Gastrocnemius medialis (tissue), 4 donors: ENCODE data around the gene VIPR2. TPM values are rescaled to one million over a fixed set of nuclear protein-coding genes. Genes with fewer than 3 reads are reported as not detected.

Source experiments
- ATAC-seq, 2 donors: fragments of 150-250 bp; one replicate each; pipeline ENCODE4 v1.9.1; 2016
- DNase-seq, 2 donors: peaks; one replicate each; pipeline ENCODE4 v3.0.0-alpha.2; 2019
- H3K27ac ChIP-seq, 4 donors: fragments of 200-600 bp; sonication (generic); 1 replicate in 1 of 4; 2 replicates in 3 of 4; pipeline ENCODE4 v1.5.1; 2016 to 2018; ENCODE audit warnings: mild to moderate bottlenecking in 2 of 4, moderate library complexity in 1 of 4
- H3K27me3 ChIP-seq, 3 donors: fragments of 200-600 bp; sonication (generic) in 2 of 3; 1 replicate in 1 of 3; 2 replicates in 2 of 3; pipeline versions ENCODE4 v1.5.1 to v1.6.0; 2016 to 2019; ENCODE audit warnings: mild to moderate bottlenecking in 1 of 3, moderate library complexity in 1 of 3
- H3K36me3 ChIP-seq, 2 donors: fragments of 200-600 bp; sonication (generic) in 1 of 2; one replicate each; pipeline ENCODE4 v1.5.1; 2017 to 2018
- H3K4me1 ChIP-seq, 2 donors: fragments of 200-600 bp; sonication (generic) in 1 of 2; one replicate each; pipeline ENCODE4 v1.5.1; 2016 to 2017; ENCODE audit warnings: mild to moderate bottlenecking in 2 of 2
- H3K4me3 ChIP-seq, 4 donors: fragments of 200-600 bp; sonication (generic) in 3 of 4; 1 replicate in 1 of 4; 2 replicates in 3 of 4; pipeline ENCODE4 v1.5.1; 2016 to 2019; ENCODE audit warnings: mild to moderate bottlenecking in 2 of 4
- H3K9me3 ChIP-seq, 3 donors: fragments of 200-600 bp; sonication (generic) in 2 of 3; 1 replicate in 1 of 3; 2 replicates in 2 of 3; pipeline ENCODE4 v1.5.1; 2016 to 2019
- CTCF ChIP-seq, 5 experiments: fragments of 450-650 bp in 3 of 5; fragments of 200-600 bp in 2 of 5; sonication (generic) in 2 of 5; IDR thresholded peaks in 4 of 5; conservative IDR thresholded peaks in 1 of 5; 1 replicate in 4 of 5; 2 replicates in 1 of 5; pipeline ENCODE4 v1.5.1; 2016 to 2019; ENCODE audit warnings: antibody characterized with exemption in 5 of 5, mild to moderate bottlenecking in 3 of 5, moderate library complexity in 3 of 5
- POLR2A ChIP-seq, 2 donors: fragments of 450-650 bp; IDR thresholded peaks; one replicate each; pipeline ENCODE4 v1.6.1; 2017; ENCODE audit warnings: antibody characterized with exemption in 2 of 2, mild to moderate bottlenecking in 2 of 2, moderate library complexity in 2 of 2
- in situ Hi-C, 4 donors: fragments of 200-750 bp; cut with MboI; loops; one replicate each; pipeline versions ENCODE4 v1.15.0 to v1.8.0; 2017; ENCODE audit warnings: low sequenced_read_pairs in 4 of 4
- intact Hi-C: fragments of 100-400 bp; cut with DNase I; formaldehyde crosslinking; loops from one replicate; pipeline ENCODE4 v1.15.1; 2023; ENCODE audit warnings: low total_unique reads
- total RNA-seq, 4 donors: library from RNA; depleted of rRNA; stranded (reverse); fragments of >200 nt; gene quantifications; one replicate each; pipeline versions ENCODE4 v1.1.0 to v1.2.3, GENCODE V29; 2016

VIPR2 gene
- total RNA-seq, 4 donors from 2014 or later: 0.39 to 2.2 (median 0.80) TPM

GRCh38 chr7:158979635-158980351, 164.9 kb downstream of the VIPR2 start:
- DNase-seq (no peak), ATAC-seq (no peak)
- TF ChIP-seq POLR2A (IDR thresholded peaks at IDR 0.05) (no peak), CTCF (IDR thresholded peaks at IDR 0.05 in 4 of 5, conservative IDR thresholded peaks at IDR 0.05 in 1 of 5) (no peak)
- peaks cover 0 to 4% of the 10 kb centered on the region in 2 donors for H3K4me1 ChIP-seq
- peaks cover 0 to 11% (median 10%) of the 10 kb centered on the region in 3 donors for H3K9me3 ChIP-seq
- intact Hi-C loops: no loop called here
- H3K27me3 ChIP-seq: no peaks in the 10 kb centered on the region
- H3K27ac ChIP-seq: no peak overlapping the region
- H3K4me3 ChIP-seq: no peak overlapping the region
- in situ Hi-C loops: loop anchor here in 1 of 4 donors (10.0 kb wide), 1 partner anchor 285 kb away; no protein-coding TSS in a partner anchor
- no peaks in the 10 kb centered on the region for H3K36me3 ChIP-seq

- ATAC-seq: no peak
- no peak overlapping the region for H3K27ac ChIP-seq
- TF ChIP-seq CTCF (IDR thresholded peaks at IDR 0.05 in 4 of 5, conservative IDR thresholded peaks at IDR 0.05 in 1 of 5) (no peak), POLR2A (IDR thresholded peaks at IDR 0.05) (no peak)
- peaks cover 0 to 11% (median 10%) of the 10 kb centered on the region in 3 donors for H3K9me3 ChIP-seq
- no peaks in the 10 kb centered on the region for H3K36me3 ChIP-seq
- no peak for DNase-seq
- intact Hi-C loops (no loop called here), in situ Hi-C loops (loop anchor here in 1 of 4 donors (10.0 kb wide), 1 partner anchor 284 kb away; no protein-coding TSS in a partner anchor)
- no peaks in the 10 kb centered on the region for H3K27me3 ChIP-seq
- peaks cover 0 to 4% of the 10 kb centered on the region in 2 donors for H3K4me1 ChIP-seq
- H3K4me3 ChIP-seq: no peak overlapping the region
These were observed 165.6 kb downstream of the VIPR2 start for GRCh38 chr7:158979023-158979529.
